Stimulated activated CD8-positive, alpha-beta memory T cell treated with anti-CD3 and anti-CD28 coated beads, Interleukin-2, amount 100 ng/mL, for 48 hours (primary cell): ENCODE data around the gene ARSB.
"Not testable (repeated sequence)": the region's sequence is repeated elsewhere in the genome, so short reads cannot be mapped to it uniquely, and the experiment has no call there.

Experiments
- DNase-seq, 2 donors: peaks; one replicate each; pipeline ENCODE4 v3.0.0-alpha.2; 2020; ENCODE audit warnings: low read depth in 2 of 2

ARSB gene

DNA sequence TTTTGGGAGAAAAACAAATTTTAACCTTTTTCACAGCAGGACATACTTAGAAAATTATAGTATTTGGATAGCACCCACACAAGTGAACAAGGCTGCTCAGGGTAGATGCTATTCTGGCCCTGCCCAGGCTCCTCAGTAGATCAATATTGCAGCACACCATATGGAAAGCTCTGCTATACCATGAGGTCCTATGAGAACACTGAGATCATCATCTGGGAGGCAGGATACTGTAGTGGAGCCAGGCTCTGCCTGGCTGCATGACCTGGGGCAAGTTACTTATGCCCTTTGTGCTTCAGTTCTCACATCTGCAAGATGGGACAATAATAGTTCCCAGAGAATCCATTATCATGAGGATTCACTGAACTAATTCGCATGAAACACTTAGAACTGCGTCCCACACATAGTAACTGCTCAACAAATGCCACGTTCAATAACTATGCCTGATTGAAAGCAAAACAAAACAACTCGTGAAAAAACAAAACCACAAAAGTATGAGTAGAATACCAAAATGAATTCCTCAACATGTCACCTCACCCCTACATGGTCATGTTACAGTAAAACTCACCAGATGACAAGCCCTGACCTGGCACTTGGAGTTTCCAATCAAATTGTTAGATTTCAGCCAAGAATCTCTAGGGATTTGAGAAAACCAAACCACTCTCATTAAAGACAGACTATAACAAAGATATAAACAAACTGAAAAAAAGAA, 31.9 kb downstream of the ARSB start:
- DNase-seq: no peak

DNA sequence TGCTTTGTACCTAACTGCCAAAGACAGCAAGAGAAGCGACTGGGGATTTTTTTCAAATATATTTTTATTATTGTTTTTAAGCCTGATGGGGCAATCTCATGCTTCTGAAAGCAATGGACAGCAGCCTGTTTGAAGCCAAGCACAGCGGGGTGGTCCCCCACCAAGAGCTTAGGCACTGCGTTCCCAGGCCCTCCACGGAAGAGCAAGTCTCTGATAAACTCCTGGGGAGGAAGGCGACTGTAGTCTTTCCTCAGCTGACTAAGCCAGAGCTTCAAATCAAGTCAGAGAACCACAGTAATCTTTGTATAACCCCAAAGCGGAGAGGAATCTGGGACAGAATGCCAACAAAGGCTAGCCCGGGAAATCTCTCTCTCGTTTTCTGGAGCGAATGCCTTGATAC, 54.4 kb downstream of the ARSB start:
- DNase-seq: no peak

DNA sequence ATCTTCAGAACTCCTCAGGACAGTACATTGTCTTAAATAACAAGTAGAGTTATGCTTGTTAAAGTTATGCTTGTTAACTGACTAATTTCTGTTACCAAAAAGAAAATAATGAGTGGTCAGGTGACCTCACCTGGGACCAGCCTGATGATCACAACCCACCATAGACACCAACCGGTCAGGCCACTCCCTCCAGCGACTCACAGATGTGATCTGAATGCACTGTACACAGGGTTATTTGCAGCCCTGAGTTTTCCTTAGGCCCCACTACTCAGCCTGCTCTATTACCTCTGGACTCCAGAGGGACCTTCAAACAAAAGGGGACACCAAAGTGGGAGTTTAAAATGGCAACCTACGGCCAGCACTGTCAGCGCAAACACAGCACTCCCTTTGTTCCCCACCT, 55.3 kb downstream of the ARSB start:
- DNase-seq: no peak

DNA sequence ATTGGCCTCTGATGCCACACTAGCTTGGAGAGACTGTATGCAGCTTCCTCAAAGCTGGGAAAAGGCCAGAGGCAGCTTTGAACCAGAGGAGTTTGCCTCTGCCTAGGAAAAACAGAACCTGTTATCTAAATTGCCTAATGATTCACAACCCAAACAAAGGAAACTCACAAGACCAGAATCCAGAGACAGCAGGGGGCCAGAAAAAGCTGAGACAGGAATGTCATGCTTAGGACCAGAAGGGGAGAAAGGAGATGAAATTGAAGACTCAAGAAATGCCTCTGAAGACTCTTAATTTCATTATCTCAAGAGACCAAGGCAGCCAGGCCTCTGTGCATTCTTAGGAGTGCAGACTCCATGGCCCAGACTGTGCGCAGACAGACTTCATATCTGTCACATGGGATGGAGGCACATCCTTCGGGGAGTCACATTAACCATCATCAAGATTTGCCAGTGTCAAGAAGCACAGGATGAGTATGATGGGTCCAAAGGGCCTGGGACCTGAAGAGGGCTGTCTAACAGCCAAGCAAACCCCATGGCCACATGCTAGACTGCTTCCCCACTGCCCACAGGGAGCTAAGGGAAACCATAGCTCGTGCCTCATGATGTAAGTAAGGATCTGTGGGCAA, 57.3 kb downstream of the ARSB start:
- DNase-seq: no peak

DNA sequence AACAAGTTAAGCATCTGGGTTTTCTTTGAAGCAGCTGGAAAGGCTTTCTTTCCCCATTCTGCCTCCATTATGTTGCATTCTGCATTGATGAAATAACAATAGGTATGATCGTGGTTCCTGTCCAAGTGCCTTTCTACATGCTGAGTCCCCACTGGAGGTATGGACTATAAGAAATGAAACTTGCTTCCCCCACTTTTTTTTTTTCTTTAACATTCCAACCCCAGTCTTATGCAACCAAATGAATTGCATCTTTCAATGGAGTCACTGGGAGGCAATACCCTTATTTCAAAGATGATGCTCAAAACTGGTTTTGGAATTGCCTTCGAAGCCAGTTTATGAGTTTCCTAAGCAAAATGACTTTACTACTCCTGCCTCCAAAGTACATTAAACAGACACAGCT, 58.9 kb downstream of the ARSB start:
- no peak for DNase-seq

DNA sequence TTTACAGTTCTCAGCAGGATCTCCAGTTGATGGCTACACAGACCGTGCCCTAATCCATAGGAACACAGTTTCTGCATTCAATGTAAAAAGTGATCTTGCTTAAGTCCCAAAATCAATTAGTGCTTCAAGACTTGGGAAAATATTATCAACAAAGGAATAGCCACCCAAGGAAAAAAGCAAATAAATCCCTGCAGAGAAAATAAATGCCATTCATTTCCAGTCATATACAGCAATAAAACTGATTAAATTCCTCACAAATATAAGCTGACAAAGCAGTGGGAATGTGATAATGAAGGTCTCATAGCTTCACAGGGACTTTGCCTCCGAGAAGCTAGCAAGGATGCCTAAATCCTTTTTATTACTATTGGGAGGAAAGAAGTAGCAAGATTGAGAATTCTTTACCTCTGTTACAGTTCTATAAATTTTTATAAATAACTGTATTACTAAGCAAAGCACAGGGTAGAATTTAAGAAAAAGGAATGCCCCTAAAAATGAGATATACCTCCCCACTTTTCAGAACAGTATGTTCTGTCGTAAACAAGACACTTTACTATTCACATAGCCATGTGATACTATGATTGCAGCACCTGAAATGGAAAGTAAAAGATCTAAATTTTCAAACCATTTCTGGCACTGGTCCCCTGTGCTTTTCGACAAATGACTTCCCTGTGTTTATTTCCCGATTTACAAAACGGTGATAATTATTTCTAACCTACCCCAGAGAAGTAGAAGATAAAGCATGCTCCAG, 59.8 kb downstream of the ARSB start:
- DNase-seq: no peak

DNA sequence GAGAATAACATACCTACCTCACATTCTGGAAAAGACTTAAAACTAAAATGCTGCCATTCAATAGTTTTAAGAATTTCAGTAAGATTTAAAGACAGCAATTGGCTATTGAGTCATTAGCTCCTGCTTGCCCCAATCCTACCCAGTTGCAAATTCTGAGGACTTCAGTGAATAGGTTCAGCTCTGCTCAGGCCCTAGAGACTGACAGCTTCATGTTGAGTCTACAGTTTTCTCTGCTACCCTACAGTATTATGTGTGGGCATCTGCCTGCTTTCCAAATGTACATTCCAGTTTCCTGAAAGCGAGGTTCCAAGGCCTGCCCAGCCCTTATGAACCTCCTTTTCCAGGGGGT, 61.5 kb downstream of the ARSB start:
- no peak for DNase-seq

DNA sequence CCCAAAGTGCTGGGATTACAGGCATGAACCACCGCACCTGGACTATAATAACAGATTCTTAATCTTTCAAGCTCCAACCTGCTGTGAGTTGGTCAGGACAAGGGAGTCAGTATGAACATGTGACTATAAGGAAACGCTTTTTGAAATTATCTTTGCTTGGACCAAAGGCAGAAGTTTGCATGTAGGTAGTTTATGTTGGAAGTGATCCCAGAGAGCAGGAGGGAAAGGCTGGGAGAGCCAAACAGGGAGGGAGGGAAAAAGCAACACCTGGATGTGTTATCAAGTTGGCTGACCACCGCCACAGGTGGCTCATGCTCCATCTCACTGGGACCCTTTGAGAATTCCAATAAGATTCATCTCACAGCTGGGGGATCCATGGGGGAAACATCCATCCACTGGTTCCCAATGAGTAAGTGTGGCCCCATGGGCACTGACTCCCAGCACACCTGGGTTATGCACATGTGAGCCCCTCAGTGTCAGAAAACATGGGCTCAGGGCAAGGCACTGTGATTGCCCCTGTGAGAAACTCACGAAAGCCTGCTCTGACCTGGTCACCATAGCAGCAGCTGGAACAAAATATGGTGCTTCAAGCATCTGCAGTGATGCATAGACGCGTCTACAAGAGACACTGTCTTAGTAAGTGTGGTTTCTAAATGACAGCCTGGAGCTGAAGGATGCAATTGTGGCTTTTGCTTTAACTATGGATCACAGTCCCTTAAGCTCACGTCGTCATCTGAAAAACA, 62.1 kb downstream of the ARSB start:
- no peak for DNase-seq

DNA sequence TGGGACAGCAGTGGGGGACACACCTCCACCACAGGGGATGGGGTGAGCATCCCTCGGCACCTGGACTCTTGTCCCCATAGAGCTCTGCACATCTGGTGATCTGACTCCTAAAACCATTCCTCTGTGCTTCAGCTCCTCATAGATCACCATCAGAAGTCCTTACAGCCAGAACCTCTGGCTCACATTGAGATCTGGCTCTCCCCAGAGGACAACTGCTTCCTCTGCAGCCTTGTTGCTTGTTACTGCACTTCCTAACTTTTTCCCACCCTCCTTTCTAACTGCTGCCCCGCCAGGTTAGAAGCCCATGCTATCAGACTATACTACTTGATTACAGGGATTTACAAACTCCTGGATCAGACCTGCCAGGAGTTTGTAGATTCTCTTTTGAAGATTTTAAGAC, 64.5 kb downstream of the ARSB start:
- no peak for DNase-seq

DNA sequence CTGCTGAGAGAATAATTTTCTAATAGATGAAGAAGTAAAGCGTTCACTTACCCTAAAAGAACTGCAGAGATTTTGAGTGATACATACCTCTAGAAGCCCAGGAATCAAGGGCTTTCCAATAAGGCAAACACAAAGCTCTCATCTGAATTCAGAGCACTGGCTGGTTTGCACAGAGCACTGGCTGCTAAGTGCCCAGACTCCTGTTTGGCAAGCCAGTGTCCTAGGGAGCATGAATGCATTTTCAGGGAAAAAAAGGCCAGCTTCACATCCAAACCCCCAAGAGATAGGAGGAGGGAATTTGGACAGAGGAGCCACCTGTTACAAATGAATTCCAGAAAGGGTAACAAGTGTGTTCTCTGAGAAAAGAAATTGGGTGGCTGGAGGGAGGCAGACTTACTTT, 65.3 kb downstream of the ARSB start:
- no peak for DNase-seq

DNA sequence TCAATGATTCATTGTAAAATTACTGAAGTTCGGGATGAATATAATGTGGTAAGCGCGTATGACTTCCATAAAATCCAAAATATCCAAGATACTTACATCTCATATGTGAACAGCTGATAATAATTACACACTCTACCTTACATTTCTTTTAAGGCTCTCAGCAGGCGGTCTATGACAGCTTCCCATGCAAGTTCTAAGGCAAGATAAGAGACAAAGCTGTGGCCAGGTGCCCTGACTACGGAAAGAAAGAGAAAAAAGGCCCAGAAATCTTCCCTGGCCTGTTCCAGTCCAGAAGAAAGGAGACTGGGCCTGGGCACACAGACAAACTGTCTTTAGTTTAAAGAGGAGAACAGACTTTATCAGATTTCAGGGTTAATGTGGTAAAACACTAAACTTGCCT, 69.1 kb downstream of the ARSB start:
- no peak for DNase-seq

DNA sequence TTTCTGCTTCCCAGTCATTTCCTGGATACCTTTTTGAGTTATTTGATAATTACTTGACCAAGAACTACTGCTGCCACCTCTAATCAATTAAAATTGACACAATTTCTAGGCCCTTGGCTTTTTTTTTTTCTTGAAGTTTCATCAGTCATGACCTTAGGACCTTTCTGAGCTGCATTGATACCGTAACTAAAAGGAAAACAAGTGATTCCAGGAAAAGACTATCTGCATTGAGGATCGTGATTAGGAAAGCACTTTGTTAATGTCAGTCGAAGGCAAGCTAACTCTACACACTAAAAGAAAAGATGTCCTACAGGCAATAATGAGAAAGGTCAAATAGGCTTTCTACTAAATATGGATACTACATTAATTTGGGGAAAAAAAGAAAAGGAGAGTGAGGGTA, 69.9 kb downstream of the ARSB start:
- DNase-seq: no peak

DNA sequence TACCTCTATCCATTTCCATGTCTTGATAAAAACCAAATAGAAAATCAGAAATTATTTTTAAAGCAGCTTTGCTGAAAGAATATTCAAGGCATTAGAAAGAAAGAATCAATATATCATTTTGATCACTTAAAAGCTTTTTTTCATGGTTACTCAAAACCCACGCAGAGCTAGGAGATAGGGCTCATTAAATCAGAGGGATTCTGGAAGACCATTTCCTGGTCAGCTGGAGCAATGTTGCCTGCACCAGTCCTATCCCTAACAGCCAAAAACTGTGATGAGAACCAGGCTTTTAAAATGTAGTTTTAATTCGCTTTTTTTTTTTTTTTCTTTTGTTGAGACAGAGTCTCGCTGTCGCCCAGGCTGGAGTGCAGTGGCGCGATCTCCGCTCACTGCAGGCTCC, 72.3 kb downstream of the ARSB start:
- no peak for DNase-seq

DNA sequence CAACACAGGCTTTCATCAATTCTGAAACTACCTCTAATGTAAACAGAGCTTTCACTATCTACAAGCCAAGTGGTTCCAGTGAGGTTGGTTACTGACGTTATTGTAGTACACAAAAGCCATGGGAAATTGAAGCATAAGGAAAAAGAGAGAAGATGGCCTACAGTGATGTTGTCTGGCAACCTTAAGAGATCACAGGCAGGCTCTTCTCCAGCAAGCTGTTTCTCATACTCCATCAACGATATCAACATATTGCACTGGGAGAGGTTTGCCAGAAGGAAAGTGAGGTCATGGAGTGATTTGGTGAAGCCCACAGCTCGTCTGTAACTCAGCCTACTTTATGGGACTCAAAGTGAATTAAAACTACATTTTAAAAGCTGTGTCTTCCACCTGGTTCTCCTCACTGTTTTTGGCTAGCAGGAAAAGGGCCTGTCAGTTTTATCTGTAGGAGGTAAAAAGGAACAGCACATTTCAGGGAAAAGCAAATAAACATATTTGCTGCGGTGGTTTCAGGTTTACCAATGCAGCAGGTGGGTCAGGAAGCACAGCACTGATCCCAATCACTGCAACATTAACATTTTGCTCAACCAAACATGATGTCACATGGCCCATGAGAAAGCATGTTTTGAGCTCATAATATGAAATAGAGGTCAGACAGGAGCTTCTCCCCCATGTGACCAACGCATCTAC, 72.9 kb downstream of the ARSB start:
- no peak for DNase-seq

DNA sequence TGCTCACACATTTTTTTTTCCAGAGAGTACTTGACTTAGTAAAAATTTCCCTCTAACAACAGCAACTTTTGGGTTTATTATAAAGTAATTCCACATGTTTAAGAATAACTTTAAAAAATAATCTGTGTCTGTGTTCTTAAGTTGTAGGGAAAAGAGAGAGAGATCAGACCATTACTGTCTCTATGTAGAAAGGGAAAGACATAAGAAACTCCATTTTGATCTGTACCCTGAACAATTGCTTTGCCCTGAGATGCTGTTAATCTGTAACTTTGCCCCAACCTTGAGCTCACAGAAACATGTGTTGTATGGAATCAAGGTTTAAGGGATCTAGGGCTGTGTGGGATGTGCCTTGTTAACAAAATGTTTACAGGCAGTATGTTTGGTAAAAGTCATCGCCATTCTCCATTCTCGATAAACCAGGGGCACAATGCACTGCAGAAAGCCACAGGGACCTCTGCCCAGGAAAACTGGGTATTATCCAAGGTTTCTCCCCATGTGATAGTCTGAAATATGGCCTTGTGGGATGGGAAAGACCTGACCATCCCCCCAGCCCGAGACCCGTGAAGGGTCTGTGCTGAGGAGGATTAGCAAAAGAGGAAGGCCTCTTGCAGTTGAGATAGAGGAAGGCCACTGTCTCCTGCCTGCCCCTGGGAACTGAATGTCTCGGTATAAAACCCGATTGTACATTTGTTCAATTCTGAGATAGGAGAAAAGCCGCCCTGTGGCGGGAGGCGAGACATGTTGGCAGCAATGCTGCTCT, 75.7 kb downstream of the ARSB start:
- DNase-seq: not testable (repeated sequence)

DNA sequence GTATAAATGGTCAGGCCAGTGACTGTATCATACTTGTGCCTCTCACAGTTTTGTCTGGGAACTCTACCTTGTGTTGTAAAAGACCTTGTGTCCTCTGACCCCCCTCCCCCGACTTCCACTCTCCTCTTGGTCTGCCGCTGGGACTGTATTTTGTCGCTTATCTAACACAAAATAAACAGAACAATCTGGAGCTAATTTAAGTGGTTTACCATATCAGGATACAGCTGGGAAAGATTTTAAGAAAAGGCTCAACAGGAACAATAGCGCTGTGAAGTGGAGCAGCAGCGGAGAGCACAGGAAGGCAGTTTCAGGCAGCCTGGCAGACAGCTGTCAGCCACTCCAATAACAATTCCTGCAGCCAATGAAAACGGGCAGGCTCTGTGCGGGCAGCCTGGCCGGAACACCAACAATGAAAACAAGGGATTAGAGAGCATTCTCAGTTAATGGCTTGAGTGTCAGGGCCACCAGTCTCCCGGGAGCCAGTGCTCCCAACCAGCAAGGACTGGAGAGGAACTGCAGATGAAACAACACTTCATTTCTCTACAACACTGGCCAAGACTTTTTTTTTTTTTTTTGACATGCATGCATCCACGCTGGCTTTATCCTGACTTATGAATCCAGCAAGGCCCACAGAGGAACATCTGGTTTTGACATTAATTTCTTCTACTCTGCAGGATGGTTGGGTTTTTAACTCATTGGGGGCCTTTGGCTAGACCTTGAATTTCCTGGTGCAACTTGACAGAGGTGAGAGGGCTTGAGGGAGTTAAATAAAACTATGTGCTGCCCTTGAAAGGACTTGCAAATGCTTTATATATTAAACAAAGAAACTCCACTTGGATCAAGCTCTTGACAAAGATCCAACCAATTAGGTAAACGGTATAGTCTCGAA, 76.7 kb downstream of the ARSB start:
- DNase-seq: no peak

DNA sequence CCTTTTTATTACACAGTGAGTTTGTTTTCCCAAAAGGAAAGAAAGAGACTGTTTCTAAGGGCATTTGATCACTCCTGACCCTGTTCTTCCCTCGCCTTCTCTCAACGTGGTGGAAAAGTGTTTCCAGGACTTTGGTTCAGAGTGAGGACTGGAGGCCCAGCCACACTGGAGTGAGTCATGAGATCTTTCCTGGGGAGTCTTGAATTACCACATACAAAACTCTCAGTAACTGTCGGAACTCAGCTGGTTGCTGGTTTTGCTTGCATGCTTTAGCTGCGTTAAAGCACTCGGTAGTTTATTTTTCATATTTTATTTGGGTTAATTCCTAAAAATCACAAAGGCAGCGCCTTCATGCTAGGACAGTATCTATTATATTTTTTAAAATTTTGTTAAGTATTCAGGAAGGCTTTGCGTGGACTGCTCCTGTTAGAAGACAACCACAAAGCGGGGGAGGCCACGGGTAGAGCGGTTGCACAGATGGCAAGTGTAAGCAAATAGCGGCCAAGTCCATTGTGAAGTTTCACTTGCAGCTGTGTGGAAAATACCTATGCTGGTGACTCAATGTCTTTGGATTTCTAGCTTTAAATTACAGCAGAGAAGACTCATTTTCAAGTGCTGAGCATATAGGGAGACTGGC, 77.7 kb downstream of the ARSB start:
- DNase-seq: no peak

DNA sequence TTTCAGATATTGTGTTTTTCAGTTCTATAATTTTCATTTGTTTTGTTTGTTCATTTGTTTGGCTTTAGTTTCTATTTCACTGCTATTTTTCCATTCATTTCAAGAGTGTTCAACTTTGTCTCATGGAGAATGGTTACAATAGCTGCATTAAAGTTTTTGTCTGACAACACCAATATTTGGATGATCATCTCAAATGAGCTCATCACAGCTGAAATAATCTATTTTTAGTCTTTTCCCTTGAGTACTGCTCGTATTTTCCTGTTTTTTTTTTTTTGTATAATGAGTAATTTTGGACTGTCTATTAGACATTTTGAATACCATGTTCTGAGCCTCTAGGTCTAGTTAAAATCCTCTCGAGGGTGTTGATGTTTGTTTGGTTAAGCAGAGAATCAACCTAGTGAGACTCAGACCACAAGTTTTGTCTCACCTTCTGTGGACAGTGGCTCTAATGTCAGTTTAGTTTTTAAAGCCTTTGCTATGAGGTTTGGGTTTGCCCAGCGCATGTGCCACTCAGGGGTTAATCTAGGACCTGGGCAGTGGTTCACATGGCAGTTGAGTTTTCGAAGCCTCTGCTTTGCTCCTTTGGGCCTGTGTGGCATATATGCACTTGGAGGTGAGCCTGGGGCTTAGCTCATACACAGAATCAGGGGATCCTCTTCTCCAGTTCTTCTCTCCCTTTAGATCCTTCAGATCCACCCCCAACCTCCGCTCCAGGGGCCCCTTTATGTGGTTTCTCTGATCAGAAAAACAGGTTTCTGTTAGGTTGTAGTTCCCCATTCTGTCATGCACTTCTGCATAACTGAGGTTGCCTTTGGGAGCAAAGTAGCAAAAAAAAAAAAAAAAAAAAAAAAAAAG, 79.8 kb downstream of the ARSB start:
- no peak for DNase-seq

DNA sequence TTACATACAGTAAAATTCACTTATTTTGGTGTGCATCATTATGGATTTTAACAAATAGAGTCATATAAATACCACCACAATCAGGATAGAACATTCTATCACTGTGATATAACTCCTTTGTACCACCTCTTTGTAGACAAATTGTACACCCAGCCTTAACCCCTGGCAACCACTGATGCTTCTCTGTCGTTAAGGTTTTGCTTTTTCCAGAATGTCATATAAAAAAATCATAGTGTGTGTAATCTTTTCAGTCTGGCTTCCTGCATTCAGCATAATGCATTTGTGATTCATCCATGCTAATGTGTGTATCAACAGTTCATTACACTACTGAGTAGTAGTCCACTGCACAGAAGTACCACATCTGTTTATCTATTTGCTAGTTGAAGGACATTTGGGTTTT, 81.2 kb downstream of the ARSB start:
- no peak for DNase-seq
